GM21723 (cell line): Measurements from ENCODE around the gene CALR3.
"Not testable (repeated sequence)": the region's sequence is repeated elsewhere in the genome, so short reads cannot be mapped to it uniquely, and the experiment has no call there.

ENCODE experiments used
- ATAC-seq: cut with Tn5 transposase; IDR thresholded peaks from one replicate; pipeline ENCODE4 v1.9.1; 2021; ENCODE audit warnings: mild to moderate bottlenecking, moderate library complexity; ENCODE audit not compliant: unreplicated experiment

The CALR3 gene

GRCh38 chr19:16524991-16525734 lies 29.2 kb upstream of the CALR3 start:
- ATAC-seq = no peak

DNA sequence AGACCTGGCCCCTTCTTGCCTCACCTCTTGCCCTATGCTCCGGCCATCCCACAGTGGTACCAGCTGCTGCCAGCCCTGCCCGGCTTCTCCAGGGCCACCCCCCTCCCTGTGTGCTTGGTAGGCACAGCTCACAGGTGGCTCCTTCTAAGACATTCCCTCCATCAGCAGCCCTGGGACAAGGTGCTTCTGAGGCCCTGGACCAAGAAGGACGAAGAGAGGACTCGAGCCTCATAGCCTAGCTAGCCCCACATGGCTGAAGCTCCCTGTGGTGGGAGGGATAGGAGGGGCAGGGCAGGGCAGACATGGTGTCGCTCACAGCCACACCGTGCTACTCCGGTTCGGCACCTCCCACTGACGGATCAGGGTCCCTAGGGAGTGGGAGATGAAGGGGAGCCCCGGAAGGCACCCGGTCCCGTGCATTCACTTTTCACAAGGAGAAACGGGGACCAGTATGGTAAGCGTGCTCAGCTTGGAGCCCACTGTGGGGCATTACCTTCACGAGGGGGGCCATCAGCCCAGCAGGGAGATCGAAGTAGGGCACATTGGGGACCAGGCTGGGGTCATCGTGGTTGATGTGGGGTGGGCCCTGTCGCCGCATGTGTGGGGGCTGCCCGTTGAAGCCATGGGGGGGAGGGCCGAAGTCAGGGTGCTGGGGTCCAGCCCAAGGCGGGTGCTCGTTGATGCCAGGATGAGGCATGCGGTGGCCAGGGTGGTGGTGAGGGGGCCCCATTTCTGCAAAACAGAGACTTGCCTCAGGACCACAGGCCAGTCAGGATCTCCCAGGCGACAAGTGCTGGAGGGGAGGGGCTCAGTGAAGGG lies 26.8 kb upstream of the CALR3 start:
- ATAC-seq = no peak

DNA sequence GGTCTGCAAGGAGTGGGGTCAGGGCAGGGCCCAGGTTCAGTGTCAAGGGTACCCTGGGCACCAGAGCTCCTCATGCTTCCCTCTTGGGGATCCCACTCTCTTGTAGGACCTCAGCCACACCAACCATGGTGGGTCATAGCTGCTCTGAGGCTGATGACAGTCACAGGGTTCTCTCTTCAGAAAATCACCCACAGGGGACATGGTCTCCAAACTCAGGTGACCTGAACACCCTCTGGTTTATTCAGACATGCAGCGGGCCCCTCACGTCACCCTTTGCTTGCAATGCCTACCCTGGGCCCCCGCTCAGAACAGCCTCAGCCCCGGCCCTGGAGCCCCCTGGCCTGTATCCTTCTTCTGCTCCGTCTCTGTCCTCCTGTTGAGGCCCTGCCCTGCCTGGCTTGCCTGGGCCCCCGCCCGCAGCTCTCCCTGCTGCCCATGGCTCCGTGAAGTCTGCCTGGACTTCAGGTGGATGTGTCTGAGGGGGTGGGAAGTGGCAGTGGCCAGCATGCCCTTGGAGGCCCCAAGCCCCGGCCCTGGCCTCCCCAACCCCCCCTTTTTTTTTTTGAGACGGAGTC lies 25.8 kb upstream of the CALR3 start:
- no peak for ATAC-seq

- no peak for ATAC-seq
These were observed 25.1 kb upstream of the CALR3 start for GRCh38 chr19:16520986-16521624.

DNA sequence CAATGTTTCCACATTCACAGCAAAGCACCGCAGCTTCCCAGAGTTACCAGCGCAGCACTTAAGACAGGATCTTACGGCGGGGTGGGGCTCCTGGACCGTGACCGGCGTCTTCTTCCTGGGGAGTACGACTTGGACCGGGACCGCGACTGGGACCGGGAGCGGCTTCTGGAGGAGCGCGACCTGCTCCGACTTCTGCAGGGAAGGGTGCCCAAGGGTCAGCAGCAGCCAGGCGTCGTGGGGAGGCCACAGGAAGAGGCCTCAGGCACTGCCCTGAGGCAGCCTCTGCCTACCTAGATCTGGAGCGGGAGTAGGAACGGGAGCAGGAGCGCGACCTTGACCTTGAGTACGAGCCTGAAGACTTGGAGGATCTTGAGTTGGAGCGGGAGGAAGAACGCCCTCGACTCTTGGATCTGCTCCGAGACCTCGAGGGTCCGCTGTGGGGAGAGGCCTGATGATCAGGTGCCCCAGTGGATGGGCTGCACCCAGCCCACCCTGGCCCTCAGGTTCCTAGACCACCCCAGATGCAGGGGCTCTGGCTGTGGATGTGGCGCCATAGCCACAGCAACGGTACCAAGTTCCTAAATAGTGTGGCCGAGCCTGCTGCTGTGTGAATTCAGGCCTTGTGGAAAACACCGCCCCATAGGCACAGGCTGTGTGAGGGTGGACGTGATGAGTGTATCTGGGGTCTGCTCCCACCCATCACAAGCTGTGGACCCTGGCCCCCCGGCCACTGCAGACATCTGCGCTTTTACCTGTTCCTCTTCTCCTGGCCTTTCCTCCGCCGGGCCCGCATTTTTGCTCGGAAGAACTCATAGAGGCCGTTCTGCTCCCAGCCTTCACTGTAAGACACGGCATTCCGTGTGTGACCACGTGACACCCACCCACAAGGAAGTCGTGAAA lies 24.4 kb upstream of the CALR3 start:
- ATAC-seq = no peak

- no peak for ATAC-seq
These were observed 23.3 kb upstream of the CALR3 start for GRCh38 chr19:16519230-16519687.

- no peak for ATAC-seq
These were observed 22.7 kb upstream of the CALR3 start for GRCh38 chr19:16518483-16519229.

GRCh38 chr19:16518061-16518460 lies 22.1 kb upstream of the CALR3 start:
- no peak for ATAC-seq

DNA sequence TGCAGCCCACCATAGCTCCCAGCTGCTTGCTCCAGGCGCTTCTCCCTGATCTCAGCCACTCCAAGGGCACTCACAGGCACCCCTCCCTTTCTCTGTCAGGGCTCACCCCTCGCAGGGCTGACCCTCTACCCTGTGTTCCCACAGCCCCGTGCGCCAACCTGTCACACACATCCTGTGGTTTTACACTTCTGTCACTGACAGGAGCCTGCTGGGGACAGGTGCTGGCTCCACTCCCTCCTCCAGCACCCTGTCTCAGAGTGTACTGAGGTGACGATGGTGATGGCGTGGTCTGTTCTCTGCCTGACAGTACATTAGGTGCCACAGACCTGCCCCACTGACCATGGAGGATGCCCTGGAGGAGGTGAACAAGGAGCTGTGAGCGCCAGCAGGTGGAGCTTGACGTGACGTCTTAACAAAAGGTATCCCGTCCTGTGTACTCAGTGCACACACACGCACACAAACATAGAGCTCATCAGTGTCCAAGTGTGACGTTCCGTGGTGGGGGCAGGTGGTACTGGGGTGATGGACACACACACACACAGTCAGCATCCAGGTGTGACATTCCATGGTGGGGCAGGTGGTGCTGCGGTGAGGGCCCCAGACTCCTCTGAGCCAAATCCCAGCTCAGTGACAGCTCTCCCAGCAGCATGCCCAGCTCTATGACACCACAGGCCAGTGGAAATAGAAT lies 21.1 kb upstream of the CALR3 start:
- no peak for ATAC-seq

GRCh38 chr19:16516381-16516780 lies 20.4 kb upstream of the CALR3 start:
- no peak for ATAC-seq

GRCh38 chr19:16514383-16515019 lies 18.5 kb upstream of the CALR3 start:
- no peak for ATAC-seq

DNA sequence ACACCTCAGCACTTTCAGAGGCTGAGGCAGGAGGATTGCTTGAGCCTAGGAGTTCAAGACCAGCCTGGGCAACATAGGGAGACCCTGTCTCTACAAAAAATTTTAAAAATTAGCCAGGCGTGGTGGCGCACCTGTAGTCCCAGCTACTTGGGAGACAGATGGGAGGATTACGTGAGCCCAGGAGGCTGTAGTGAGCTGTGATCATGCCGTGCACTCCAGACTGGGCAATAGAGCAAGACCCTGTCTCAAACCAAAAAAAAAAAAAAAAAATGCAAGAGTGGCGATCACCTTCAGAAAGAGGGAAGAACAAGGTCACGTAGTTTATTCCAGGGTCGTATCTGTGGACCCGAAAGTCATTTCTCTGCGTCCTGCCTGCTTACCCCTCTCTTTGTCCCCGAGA lies 16.6 kb upstream of the CALR3 start:
- ATAC-seq = not testable (repeated sequence)

DNA sequence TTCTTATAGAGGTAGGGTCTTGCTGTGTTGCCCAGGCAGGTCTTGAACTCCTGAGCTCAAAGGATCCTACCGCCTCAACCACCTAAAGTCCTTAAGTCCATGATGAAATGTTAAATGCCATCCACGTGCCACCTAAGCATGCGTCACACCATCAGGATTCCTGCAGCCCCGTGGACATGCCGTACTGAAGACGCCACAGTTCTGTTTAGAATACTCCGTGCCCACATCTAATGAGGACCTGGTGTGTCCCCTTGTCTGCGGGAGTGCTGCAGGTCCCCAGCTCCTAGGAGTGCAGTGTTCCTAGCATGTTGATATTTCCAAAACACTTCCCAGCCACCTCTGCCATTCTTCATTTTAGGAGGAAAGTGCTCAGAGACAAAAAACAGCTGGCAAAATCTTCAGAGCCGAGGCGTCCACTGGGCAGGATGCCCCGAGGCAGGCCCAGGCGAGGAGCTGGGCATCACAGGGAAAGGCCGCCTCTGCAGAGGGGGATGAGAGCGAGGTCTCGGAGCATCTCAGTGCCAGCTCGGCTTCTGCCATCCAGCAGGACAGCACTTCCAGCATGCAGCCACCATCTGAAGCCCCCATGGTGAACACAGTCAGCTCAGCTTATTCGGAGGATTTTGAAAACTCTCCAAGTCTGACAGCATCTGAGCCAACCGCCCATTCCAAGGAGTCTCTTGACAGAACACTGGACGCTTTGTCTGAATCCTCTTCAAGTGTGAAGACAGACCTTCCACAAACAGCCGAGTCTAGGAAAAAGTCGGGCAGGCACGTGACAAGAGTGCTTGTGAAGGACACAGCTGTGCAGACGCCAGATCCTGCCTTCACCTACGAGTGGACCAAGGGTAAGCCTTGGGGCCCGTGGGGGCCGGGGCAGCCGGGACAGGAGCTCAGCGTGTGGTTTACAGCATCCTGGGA lies 13.4 kb upstream of the CALR3 start:
- no peak for ATAC-seq

GRCh38 chr19:16508546-16508945 lies 12.6 kb upstream of the CALR3 start:
- ATAC-seq = no peak

- ATAC-seq = no peak
These were observed 11.0 kb upstream of the CALR3 start for GRCh38 chr19:16506961-16507360.

GRCh38 chr19:16506161-16506560 lies 10.2 kb upstream of the CALR3 start:
- not testable (repeated sequence) for ATAC-seq

DNA sequence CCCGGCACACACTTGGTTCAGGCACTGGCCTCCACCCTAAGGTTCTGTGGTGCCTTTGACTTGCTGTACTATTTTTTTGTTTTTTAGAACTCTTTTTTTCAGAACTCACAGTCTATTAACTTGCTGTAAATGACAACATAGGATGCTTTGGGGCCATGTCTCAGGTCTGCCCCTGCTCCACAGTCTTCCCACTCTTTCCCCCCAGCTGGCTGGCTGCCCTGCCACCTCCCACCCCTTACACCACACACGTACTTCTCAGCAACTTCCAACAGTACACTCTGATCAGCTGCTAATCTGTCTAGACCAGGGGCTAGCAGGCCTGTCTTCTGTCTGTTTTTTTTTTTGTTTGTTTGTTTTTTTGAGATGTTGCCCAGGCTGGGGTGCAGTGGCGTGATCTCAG lies 8.3 kb upstream of the CALR3 start:
- ATAC-seq = no peak

DNA sequence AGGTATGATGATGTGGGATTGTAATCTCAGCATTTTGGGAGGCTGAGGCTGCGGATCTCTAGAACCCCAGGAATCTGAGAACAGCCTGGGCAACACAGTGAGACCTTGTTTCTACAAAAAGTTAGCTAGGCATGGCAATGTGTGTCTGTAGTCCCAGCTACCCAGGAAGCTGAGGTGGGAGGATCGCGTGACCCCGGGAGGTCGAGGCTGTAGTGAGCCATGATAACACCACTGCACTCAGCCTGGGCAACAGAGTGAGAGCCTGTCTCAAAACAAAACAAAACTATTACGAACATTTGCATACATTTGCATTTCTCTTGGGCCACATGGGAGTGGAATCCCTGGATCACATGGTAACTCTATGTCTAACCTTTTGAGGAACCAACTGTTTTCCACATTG lies 1.9 kb upstream of the CALR3 start:
- no peak for ATAC-seq
